CD8-positive, alpha-beta memory T cell (primary cell): ENCODE results near the gene FCHO1. TPM values are rescaled to one million over a fixed set of nuclear protein-coding genes. Genes with fewer than 3 reads are reported as not detected.

ENCODE experiments used
- CTCF ChIA-PET: fragments of 350-600 bp; sonication (Branson Sonifier 250); formaldehyde crosslinking; loops from one replicate; lab custom pipeline; 2021; ENCODE audit warnings: antibody characterized with exemption; lab: Charles Lee
- POLR2A ChIA-PET: fragments of 350-600 bp; sonication (Branson Sonifier 250); formaldehyde crosslinking; loops from one replicate; lab custom pipeline; 2021; ENCODE audit warnings: antibody characterized with exemption; lab: Charles Lee
- DNase-seq, 5 donors: peaks; one replicate each; pipeline versions ENCODE4 v3.0.0 to v3.0.0-alpha.2; 2020 to 2022; ENCODE audit warnings: mixed read lengths in 1 of 5
- H3K27ac ChIP-seq: one replicate; pipeline ENCODE4 v1.7.0; 2013; ENCODE audit warnings: low read depth, mild to moderate bottlenecking, low read length, moderate library complexity
- H3K27me3 ChIP-seq: 2 replicates; pipeline ENCODE4 v1.7.0; 2013; ENCODE audit warnings: low read length, mild to moderate bottlenecking; ENCODE audit not compliant: insufficient read depth, poor library complexity, severe bottlenecking
- H3K36me3 ChIP-seq: 2 replicates; pipeline ENCODE4 v1.7.0; 2013; ENCODE audit warnings: mild to moderate bottlenecking, low read length, moderate library complexity; ENCODE audit not compliant: insufficient read depth
- H3K4me1 ChIP-seq: 2 replicates; pipeline ENCODE4 v1.7.0; 2013; ENCODE audit warnings: mild to moderate bottlenecking, low read length, moderate library complexity; ENCODE audit not compliant: insufficient read depth
- H3K4me3 ChIP-seq: 2 replicates; pipeline ENCODE4 v1.7.0; 2013; ENCODE audit warnings: mild to moderate bottlenecking, low read length
- H3K9me3 ChIP-seq: 2 replicates; pipeline ENCODE4 v1.7.0; 2013; ENCODE audit warnings: mild to moderate bottlenecking, low read length
- H3K27ac Mint-ChIP-seq, 8 donors: one replicate each; pipeline ENCODE4 v1.8.0; 2020 to 2021; ENCODE audit warnings: mixed read lengths in 8 of 8, mild to moderate bottlenecking in 6 of 8, inconsistent platforms in 3 of 8, moderate library complexity in 3 of 8
- H3K27me3 Mint-ChIP-seq, 2 donors: one replicate each; pipeline ENCODE4 v1.8.0; 2020 to 2021; ENCODE audit warnings: mixed read lengths in 2 of 2, mild to moderate bottlenecking in 1 of 2, moderate library complexity in 1 of 2
- H3K36me3 Mint-ChIP-seq, 3 donors: one replicate each; pipeline ENCODE4 v1.8.0; 2020 to 2021; ENCODE audit warnings: mixed read lengths in 3 of 3, inconsistent platforms in 1 of 3, mild to moderate bottlenecking in 1 of 3
- H3K4me1 Mint-ChIP-seq, 3 donors: one replicate each; pipeline ENCODE4 v1.8.0; 2020 to 2021; ENCODE audit warnings: mixed read lengths in 3 of 3, inconsistent platforms in 1 of 3, mild to moderate bottlenecking in 1 of 3
- H3K4me3 Mint-ChIP-seq, 7 donors: one replicate each; pipeline ENCODE4 v1.8.0; 2020 to 2021; ENCODE audit warnings: mixed read lengths in 7 of 7, mild to moderate bottlenecking in 6 of 7, moderate library complexity in 4 of 7, inconsistent platforms in 2 of 7
- H3K9me3 Mint-ChIP-seq, 5 donors: one replicate each; pipeline ENCODE4 v1.8.0; 2020 to 2022; ENCODE audit warnings: mixed read lengths in 5 of 5, mild to moderate bottlenecking in 3 of 5, moderate library complexity in 2 of 5, inconsistent platforms in 1 of 5
- polyA plus RNA-seq: library from polyadenylated mRNA; unstranded; fragments of 300-500 nt; fragmentation: Illumina TruSeq; gene quantifications from one replicate; pipeline ENCODE4 v1.2.3, GENCODE V29; 2021
- total RNA-seq, 2 experiments: library from RNA; stranded (reverse); gene quantifications; one replicate each; pipeline ENCODE4 v1.2.3, GENCODE V29; 2021

FCHO1 gene, protein sequence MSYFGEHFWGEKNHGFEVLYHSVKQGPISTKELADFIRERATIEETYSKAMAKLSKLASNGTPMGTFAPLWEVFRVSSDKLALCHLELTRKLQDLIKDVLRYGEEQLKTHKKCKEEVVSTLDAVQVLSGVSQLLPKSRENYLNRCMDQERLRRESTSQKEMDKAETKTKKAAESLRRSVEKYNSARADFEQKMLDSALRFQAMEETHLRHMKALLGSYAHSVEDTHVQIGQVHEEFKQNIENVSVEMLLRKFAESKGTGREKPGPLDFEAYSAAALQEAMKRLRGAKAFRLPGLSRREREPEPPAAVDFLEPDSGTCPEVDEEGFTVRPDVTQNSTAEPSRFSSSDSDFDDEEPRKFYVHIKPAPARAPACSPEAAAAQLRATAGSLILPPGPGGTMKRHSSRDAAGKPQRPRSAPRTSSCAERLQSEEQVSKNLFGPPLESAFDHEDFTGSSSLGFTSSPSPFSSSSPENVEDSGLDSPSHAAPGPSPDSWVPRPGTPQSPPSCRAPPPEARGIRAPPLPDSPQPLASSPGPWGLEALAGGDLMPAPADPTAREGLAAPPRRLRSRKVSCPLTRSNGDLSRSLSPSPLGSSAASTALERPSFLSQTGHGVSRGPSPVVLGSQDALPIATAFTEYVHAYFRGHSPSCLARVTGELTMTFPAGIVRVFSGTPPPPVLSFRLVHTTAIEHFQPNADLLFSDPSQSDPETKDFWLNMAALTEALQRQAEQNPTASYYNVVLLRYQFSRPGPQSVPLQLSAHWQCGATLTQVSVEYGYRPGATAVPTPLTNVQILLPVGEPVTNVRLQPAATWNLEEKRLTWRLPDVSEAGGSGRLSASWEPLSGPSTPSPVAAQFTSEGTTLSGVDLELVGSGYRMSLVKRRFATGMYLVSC
- 10 to 100 TPM; 37.7 to 38.7 TPM for total RNA-seq
- polyA plus RNA-seq, result 23.0 TPM

DNA sequence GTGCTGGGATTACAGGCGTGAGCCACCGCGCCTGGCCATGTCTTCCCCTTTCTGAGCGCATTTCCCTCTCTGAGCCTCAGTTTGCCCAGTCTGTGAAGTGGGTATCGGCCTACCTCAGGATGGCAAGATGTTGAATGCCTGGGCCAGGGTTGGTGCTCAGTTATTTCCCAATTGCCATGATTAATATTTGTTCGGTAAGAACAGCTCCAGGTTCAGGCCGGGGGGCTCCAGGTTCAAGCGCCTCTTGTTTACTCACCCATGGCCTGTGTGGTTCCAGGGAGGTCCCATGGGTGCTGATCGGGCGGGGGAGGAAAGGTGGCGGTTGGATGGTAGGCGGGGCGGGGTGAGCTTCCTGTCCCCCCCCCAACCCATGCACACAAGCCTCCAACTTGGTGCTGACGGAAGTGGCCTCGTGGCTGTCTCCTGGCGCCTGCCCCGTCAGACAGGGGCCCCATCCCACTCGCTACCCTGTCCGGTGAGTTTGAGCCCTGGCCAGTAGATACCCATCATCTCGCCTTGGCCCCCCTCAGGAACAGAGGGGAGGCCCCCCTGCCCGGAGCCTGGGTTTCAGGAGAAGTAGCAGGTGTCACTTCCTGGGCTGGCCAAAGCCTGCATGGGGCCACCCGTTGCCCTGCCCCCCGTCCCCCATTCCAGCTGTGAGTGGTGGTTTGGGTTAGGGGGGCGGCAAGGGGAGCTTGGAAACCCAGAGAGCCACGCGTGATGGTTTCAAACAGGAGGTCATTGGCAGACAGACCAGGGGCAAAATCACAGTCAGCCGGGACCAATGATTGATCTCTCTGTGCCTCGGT is at the start of gene FCHO1:
FCHO1 (plus strand) TSS at position 375 of the 809 bp plus-strand sequence. CDS start 3,688 bp downstream, outside the sequence.
- H3K4me1 Mint-ChIP-seq, result peaks cover 47 to 72% (median 61%) of the 10 kb centered on the region in 3 donors
- Histone ChIP-seq H3K4me1 (peaks cover 64% of the 10 kb centered on the region), H3K36me3 (no peaks in the 10 kb centered on the region), H3K27me3 (no peaks in the 10 kb centered on the region), H3K4me3 (peak within 1 kb of the TSS; percentile 90), H3K27ac (peak within 1 kb of the TSS; percentile 79), H3K9me3 (no peaks in the 10 kb centered on the region)
- DNase-seq, result peak; percentile 81 to 93 (median 85)
- CTCF ChIA-PET, result interaction anchor here (0.7 to 2.1 kb wide), 8 partner anchors 16 to 203 kb away, joined by 3 to 6 read pairs (median 4); partner anchors contain the start of gene RPL18A
- peak within 1 kb of the TSS; percentile 87 to 98 (median 95) for H3K4me3 Mint-ChIP-seq
- no peaks in the 10 kb centered on the region for H3K9me3 Mint-ChIP-seq
- H3K27ac Mint-ChIP-seq, result peak within 1 kb of the TSS; percentile 74 to 98 (median 96)
- POLR2A ChIA-PET, result interaction anchor here (0.6 to 1.4 kb wide), 4 partner anchors 29 to 108 kb away, joined by 3 to 6 read pairs (median 5); partner anchors contain the start of genes JAK3, MAP1S and RPL18A
- peaks cover 0 to 1% of the 10 kb centered on the region in 2 donors for H3K27me3 Mint-ChIP-seq
- H3K36me3 Mint-ChIP-seq, result peaks cover 3 to 31% (median 6%) of the 10 kb centered on the region in 3 donors

DNA sequence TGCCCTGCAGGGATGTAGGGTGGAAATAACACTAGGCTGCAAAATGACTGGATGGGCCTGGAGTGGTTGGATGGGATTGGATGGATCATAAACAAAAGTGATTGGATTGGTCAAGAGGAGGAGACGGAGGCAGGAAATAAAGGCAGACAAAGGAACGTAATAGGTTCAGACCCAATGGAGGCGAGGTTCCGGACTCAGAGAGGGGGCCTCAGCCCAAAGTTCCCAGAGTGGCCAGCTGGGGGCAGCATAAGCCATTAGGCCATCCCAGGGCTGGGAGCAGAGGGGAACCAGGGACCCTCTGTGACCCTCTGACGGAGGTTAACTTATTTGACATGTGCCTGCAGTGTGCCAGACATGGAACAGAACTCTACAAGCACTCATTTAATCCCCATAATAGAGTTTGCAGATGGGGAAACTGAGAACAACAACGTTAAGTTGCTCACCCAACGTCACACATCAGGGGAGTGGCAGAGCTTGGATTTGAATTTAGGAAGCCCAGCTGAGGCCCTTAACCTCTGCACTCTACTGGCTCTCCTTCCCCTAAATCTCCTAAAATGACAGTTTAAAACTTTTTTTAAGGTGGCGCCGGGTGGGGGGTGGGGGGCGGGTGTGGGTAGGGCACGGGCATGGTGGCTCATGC is 47.3 kb upstream of the FCHO1 start:
- Mint-ChIP-seq H3K4me1 (peaks cover 0 to 4% (median 2%) of the 10 kb centered on the region in 3 donors), H3K4me3 (no peak overlapping the region), H3K27me3 (peaks cover 3 to 16% of the 10 kb centered on the region in 2 donors), H3K9me3 (no peaks in the 10 kb centered on the region), H3K27ac (peak overlapping the region in 1 of 8 donors; percentile 29), H3K36me3 (no peaks in the 10 kb centered on the region)
- POLR2A ChIA-PET, result interaction anchor here (1.3 kb wide), 1 partner anchor 151 kb away, joined by 5 read pairs; no protein-coding TSS in a partner anchor
- DNase-seq, result peak; percentile 59 to 75 (median 66)
- CTCF ChIA-PET, result interaction anchor here (0.6 to 4.4 kb wide), 16 partner anchors 10 to 229 kb away, joined by 3 to 23 read pairs (median 4); partner anchors contain the start of genes CCDC124 and RPL18A
- H3K4me1 ChIP-seq, result no peaks in the 10 kb centered on the region
- H3K9me3 ChIP-seq, result no peaks in the 10 kb centered on the region
- no peak overlapping the region for H3K4me3 ChIP-seq
- no peak overlapping the region for H3K27ac ChIP-seq
- no peaks in the 10 kb centered on the region for H3K36me3 ChIP-seq
- peaks cover 2% of the 10 kb centered on the region for H3K27me3 ChIP-seq

DNA sequence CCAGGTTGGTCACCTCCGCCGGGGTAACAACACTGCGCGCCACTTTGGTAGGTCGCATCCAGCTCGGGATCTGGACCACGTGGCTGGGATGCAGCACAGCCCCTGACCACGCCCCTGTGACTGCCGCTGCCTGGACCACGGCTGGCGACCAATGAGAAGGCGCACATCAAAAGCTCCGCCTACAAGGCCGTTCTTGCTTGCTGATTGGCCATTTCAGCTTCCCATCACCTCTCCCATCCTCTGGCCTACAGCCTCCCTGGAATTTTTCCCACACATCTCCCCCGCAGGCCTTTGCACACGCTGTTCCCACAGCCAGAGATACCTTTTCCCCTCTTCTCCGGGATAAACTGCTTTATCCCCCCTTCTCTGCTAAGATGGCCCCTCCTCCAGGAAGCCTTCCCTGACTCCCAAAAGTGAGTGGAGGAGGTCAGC is 44.5 kb upstream of the FCHO1 start:
- H3K36me3 Mint-ChIP-seq, result no peaks in the 10 kb centered on the region
- H3K27me3 ChIP-seq, result no peaks in the 10 kb centered on the region
- H3K9me3 ChIP-seq, result no peaks in the 10 kb centered on the region
- H3K4me3 Mint-ChIP-seq, result no peak overlapping the region
- DNase-seq, result no peak
- POLR2A ChIA-PET, result no interaction called here
- H3K27ac ChIP-seq, result no peak overlapping the region
- no peaks in the 10 kb centered on the region for H3K4me1 ChIP-seq
- no peaks in the 10 kb centered on the region for H3K36me3 ChIP-seq
- no peaks in the 10 kb centered on the region for H3K9me3 Mint-ChIP-seq
- H3K4me3 ChIP-seq, result no peak overlapping the region
- peaks cover 0 to 4% (median 2%) of the 10 kb centered on the region in 3 donors for H3K4me1 Mint-ChIP-seq
- peaks cover 0 to 1% of the 10 kb centered on the region in 2 donors for H3K27me3 Mint-ChIP-seq
- CTCF ChIA-PET, result interaction anchor here (1.2 to 2.3 kb wide), 3 partner anchors 10 to 149 kb away, joined by 3 to 11 read pairs (median 4); no protein-coding TSS in a partner anchor
- peak overlapping the region in 1 of 8 donors; percentile 1 for H3K27ac Mint-ChIP-seq

DNA sequence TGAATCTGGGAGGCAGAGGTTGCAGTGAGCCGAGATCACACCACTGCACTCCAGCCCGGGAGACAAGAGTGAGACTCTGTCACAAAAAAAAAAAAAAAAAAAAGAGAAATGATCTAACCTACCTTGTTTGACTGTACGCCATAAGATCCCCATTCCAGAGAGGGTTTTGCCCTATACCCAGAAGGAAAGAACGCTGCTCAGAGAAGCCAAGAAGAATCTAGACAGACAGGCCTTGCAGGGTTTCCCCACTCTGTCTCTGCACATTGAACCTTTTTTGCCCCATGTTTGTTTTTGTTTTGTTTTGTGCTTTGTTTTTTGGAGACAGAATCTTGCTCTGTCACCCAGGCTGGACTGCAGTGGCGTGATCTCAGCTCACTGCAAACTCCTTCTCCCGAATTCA is 39.4 kb upstream of the FCHO1 start:
- H3K9me3 ChIP-seq, result no peaks in the 10 kb centered on the region
- Mint-ChIP-seq H3K27ac (peak overlapping the region in 1 of 8 donors; percentile 17), H3K4me3 (no peak overlapping the region), H3K4me1 (no peaks in the 10 kb centered on the region), H3K9me3 (no peaks in the 10 kb centered on the region), H3K36me3 (no peaks in the 10 kb centered on the region), H3K27me3 (peaks cover 0 to 2% of the 10 kb centered on the region in 2 donors)
- H3K36me3 ChIP-seq, result no peaks in the 10 kb centered on the region
- H3K27ac ChIP-seq, result no peak overlapping the region
- ChIA-PET POLR2A (no interaction called here), CTCF (no interaction called here)
- no peak for DNase-seq
- H3K4me1 ChIP-seq, result no peaks in the 10 kb centered on the region
- H3K27me3 ChIP-seq, result no peaks in the 10 kb centered on the region
- no peak overlapping the region for H3K4me3 ChIP-seq

DNA sequence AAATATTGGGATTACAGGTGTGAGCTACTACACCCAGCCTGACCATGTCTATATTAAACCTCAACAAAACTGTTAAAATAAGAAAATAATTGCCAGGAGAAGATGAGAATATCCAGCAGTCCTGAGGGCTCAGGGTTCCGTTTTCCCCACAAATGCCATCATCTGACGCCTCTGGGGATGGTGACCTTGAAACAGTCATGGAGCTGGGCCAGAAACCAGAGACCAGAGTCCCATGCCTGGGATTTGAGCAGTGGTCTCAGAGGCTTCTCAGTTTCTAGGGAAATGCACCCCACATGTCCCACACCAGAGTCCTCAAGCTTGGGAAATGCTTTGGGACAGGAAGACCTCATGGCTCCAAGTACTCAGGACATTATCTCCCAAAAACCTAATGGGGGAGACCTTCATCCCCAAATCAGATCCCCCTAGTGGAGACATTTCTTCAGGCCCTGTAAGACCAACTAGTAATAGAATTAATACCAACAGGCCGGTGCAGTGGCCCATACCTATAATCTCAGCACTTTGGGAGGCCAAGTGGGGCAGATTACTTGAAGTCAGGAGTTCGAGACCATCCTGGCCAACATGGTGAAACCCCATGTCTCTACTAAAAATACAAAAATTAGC is 34.9 kb upstream of the FCHO1 start:
- Mint-ChIP-seq H3K36me3 (peaks cover 0 to 10% (median 1%) of the 10 kb centered on the region in 3 donors), H3K9me3 (no peaks in the 10 kb centered on the region), H3K27ac (peak overlapping the region in 1 of 8 donors; percentile 72), H3K4me3 (peak overlapping the region in 2 of 7 donors; percentile 27 to 50), H3K27me3 (peaks cover 0 to 2% of the 10 kb centered on the region in 2 donors), H3K4me1 (peaks cover 21 to 28% (median 24%) of the 10 kb centered on the region in 3 donors)
- DNase-seq, result no peak
- H3K36me3 ChIP-seq, result no peaks in the 10 kb centered on the region
- H3K4me3 ChIP-seq, result no peak overlapping the region
- ChIA-PET CTCF (interaction anchor here (1.8 kb wide), 1 partner anchor 138 kb away, joined by 5 read pairs; no protein-coding TSS in a partner anchor), POLR2A (no interaction called here)
- H3K27ac ChIP-seq, result no peak overlapping the region
- H3K4me1 ChIP-seq, result peaks cover 22% of the 10 kb centered on the region
- H3K9me3 ChIP-seq, result no peaks in the 10 kb centered on the region
- no peaks in the 10 kb centered on the region for H3K27me3 ChIP-seq

DNA sequence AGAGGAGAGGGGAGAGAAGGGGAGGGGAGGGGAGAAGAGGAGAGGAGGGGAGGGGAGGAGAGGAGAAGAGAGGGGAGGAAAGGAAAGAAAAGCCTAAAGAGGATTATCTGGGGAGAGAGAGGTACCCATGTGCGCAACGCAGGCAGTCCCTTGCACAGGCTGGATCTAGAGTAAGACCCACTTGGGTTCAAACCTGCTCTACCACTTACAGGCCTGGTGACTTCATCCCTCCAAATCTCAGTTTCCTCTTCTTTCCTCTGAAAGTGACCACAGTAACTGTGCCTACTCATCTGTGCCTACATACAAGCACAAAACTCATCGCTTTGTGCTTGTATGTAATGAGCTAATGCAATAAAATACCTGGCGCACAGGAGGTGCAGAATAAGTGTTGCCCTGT is 32.7 kb upstream of the FCHO1 start:
- H3K4me1 ChIP-seq, result peaks cover 32% of the 10 kb centered on the region
- Mint-ChIP-seq H3K36me3 (peaks cover 0 to 23% (median 1%) of the 10 kb centered on the region in 3 donors), H3K9me3 (no peaks in the 10 kb centered on the region), H3K4me1 (peaks cover 28 to 40% (median 30%) of the 10 kb centered on the region in 3 donors), H3K27me3 (peaks cover 0 to 2% of the 10 kb centered on the region in 2 donors), H3K4me3 (peak overlapping the region; percentile 83 to 90 (median 87)), H3K27ac (peak overlapping the region; percentile 54 to 94 (median 89))
- no peaks in the 10 kb centered on the region for H3K27me3 ChIP-seq
- POLR2A ChIA-PET, result interaction anchor here (0.6 to 1.6 kb wide), 7 partner anchors 28 to 224 kb away, joined by 3 to 13 read pairs (median 6); partner anchors contain the start of genes FCHO1 and JAK3
- H3K36me3 ChIP-seq, result no peaks in the 10 kb centered on the region
- H3K27ac ChIP-seq, result no peak overlapping the region
- CTCF ChIA-PET, result interaction anchor here (1.2 to 1.7 kb wide), 2 partner anchors 56 to 141 kb away, joined by 3 to 6 read pairs; partner anchors contain the start of gene RPL18A
- DNase-seq, result no peak
- H3K4me3 ChIP-seq, result peak overlapping the region; percentile 65
- no peaks in the 10 kb centered on the region for H3K9me3 ChIP-seq
